Stimulated activated CD4-positive, alpha-beta T cell treated with anti-CD3 and anti-CD28 coated beads, Interleukin-4, amount 100 ng/mL, for 4 hours (primary cell): ENCODE data around the gene RAB5B.
"Not testable (repeated sequence)": the region's sequence is repeated elsewhere in the genome, so short reads cannot be mapped to it uniquely, and the experiment has no call there.

ENCODE experiments used
- DNase-seq, 2 experiments: peaks; one replicate each; pipeline ENCODE4 v3.0.0-alpha.2; 2020

The RAB5B gene

GRCh38 chr12:56020423-56021184 lies 46.7 kb downstream of the RAB5B start, which contains the start of gene IKZF4:
Gene IKZF4 (plus strand): TSS chr12:56021043. CDS start chr12:56021494, 451 bp downstream.
- no peak for DNase-seq

GRCh38 chr12:56021889-56022497 lies 48.1 kb downstream of the RAB5B start:
- no peak for DNase-seq

- DNase-seq: no peak
Observed at GRCh38 chr12:56028511-56029165, 54.8 kb downstream of the RAB5B start.

GRCh38 chr12:56029166-56029519 lies 55.3 kb downstream of the RAB5B start:
- DNase-seq: no peak

- peak in 1 of 2 experiments; percentile 28 for DNase-seq
Observed at GRCh38 chr12:56029666-56030293, 55.9 kb downstream of the RAB5B start.

GRCh38 chr12:56031987-56032386 lies 58.1 kb downstream of the RAB5B start:
- peak in 1 of 2 experiments; percentile 28 for DNase-seq

- no peak for DNase-seq
Observed at GRCh38 chr12:56034586-56035332, 60.9 kb downstream of the RAB5B start.

- no peak for DNase-seq
Observed at GRCh38 chr12:56037161-56037560, 63.3 kb downstream of the RAB5B start.

- no peak for DNase-seq
Observed at GRCh38 chr12:56038022-56038655, 64.3 kb downstream of the RAB5B start.

- DNase-seq: peak in 1 of 2 experiments; percentile 33
Observed at GRCh38 chr12:56040151-56040550, 66.3 kb downstream of the RAB5B start.

GRCh38 chr12:56040963-56041551 lies 67.2 kb downstream of the RAB5B start:
- DNase-seq: no peak

- peak; percentile 83 to 92 for DNase-seq
Observed at GRCh38 chr12:56041552-56042429, 67.9 kb downstream of the RAB5B start, which contains the start of gene RPS26. Gene RPS26 (plus strand): TSS chr12:56041918. CDS start chr12:56042167, 249 bp downstream.

- not testable (repeated sequence) for DNase-seq
Observed at GRCh38 chr12:56042430-56042813, 68.5 kb downstream of the RAB5B start.

GRCh38 chr12:56042843-56043242 lies 69.0 kb downstream of the RAB5B start:
- no peak for DNase-seq
